HG02943 (cell line): ENCODE data around the gene ARAP1.

Experiments used
- ATAC-seq: cut with Tn5 transposase; IDR thresholded peaks from one replicate; pipeline ENCODE4 v1.9.1; 2021; ENCODE audit warnings: mild to moderate bottlenecking, low read depth, moderate library complexity; ENCODE audit not compliant: unreplicated experiment

Gene ARAP1

DNA sequence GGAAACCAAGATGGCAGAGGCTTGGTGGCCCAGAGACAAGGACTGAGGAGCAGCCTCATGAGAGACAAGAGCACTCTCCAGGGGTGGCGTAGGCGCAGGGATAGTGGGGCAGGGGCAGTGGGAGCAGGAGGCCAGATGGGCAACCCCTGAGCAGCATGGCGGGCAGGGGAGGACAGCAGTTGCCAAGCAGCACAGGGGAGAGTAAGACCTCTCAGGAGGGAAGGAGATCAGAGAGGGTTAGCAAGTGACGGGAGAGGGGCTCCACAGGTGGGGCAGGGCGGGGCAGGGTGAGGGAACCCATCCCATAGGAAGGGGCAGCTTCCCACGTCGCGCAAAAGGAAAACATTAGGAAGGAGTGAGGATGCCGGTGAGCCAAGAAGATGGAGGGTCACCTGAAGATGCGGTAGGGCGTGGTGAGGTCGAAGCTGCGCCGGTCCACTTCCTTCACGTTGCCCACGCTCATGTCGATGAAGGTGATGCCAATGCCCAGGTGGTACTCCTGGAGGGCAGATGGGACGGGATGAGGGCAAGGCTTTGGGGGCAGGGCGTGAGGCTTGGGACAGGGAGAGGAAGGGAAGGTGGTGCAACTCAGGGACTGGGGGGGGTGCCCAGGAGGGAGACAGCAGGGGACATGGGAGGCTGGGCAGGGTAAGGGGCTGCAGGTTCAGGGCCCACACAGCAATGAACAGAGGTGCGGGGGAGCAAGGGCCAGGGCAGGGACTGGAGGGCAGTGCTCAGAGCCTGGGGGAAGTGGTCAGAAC lies 42.5 kb downstream of the ARAP1 start:
- no peak for ATAC-seq

DNA sequence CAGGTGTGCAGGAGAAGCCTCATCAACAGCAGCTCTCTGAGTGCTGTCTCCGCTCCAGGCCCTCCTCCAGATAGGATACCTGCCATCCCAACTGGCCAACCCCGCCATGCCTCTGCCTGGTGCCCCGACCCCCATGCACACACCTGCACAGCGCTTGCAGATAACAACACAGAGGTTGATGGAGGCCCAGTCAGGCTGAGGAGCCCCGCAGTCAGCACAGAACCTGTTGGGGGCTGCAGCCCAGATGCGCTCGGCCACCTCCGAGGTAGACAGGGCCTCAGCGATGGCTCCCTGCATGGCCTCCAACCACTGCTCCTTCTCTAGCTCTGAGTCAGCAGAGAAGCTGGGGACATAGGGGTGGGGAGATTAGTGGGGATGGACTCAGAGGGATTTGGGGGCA lies 45.2 kb downstream of the ARAP1 start:
- no peak for ATAC-seq

GRCh38 chr11:72706579-72706978 lies 45.6 kb downstream of the ARAP1 start:
- ATAC-seq: no peak

DNA sequence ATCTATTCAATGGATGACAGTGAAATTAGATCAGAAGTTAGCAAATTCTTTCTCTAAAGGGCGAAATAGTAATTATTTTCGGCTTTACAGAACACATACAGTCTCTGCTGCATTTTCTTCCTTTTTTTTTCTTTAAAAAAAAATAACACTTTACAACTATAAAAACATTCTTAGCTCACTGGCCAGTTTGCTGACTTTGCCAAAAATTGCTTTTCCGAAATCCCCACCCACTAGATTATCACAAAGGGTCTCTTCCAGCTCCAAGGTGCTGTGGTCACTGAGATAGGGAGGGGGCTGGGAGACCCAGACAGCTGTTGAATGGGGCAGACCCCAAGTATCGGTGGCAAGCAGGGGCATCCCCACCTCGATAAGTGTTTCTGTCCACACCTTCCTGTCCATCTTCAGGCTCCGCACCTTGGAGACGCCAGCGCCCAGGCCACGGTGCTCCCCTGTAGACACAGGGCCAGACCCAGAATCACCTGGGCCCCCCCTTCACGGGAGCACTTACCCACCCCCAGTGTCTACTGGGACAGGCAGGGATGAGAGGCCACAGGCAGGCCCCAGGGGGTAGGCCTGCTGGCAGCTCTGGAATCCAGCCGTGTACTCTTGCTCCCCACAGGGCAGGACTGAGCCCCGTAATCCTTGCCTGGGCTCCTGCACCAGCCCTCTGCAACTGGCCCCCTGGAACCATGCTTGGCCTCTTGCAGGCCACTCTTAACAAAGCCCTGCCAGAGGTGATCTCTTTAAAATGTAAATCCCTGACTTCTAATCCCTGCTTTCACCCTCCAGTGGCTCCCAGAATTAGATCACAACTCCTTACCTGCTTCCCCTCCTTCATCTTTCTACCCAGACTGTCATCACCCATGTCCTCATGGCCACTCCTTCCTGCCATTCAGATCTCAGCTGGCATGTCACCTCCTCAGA lies 46.5 kb downstream of the ARAP1 start:
- no peak for ATAC-seq

DNA sequence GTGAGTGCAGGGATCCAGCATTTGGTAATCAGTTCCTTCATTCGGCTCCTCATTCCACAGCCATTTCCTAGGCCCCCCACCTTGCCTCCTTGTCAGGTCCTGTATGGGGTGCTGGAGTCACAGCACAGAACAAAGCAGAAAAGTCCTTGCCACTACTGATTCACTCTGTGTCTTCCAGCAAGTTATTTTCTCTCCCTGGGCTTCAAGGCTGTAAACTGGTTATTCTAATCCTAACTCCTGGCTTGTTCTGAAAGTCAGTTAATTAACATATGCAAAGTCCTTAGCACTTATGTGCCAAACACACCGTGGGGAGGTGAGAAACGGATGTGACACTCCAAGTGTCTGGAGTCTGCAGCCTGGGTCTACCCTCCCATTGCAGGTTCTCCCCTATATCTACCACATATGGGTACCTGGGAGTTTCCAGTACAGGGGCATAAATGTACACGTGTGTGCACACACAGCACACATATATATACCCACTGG lies 47.4 kb downstream of the ARAP1 start:
- no peak for ATAC-seq

DNA sequence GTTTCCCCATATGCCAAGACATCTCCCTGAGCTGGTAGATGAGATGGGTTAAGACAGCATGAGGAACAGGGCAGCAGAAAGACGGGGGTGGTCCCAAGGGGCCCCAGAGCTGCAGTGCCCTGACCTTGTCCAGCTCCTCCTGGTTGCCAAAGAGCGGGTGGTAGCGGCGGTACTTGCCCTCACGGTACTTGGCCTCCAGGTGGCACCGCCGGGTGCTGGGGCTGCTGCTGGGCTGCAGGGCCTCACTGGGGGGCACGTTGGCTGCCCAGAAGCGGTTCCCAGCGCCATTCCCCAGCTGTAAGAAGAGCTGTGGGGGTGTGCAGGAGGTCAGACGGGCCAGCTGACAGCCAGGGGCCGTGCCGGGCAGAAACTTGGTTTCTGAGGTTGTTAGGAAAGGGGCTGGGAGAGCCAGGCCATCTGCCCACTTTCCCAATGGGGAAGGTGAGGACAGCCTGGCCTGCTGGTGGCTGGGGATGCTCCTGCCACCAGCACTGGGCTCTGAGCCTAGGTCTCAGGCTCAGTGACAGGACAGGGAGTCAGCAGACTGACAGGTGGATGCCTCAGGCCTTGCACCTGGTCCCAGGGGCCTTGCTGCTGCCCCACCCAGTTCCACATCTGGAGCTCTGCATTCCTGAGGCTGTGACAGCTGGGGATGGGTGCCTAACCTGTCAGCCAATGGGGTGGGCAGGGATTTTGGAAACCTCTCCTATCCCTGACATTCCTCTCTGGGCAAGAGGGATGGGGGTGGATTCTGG lies 48.0 kb downstream of the ARAP1 start:
- ATAC-seq: no peak

GRCh38 chr11:72703267-72704008 lies 48.8 kb downstream of the ARAP1 start:
- ATAC-seq: no peak

DNA sequence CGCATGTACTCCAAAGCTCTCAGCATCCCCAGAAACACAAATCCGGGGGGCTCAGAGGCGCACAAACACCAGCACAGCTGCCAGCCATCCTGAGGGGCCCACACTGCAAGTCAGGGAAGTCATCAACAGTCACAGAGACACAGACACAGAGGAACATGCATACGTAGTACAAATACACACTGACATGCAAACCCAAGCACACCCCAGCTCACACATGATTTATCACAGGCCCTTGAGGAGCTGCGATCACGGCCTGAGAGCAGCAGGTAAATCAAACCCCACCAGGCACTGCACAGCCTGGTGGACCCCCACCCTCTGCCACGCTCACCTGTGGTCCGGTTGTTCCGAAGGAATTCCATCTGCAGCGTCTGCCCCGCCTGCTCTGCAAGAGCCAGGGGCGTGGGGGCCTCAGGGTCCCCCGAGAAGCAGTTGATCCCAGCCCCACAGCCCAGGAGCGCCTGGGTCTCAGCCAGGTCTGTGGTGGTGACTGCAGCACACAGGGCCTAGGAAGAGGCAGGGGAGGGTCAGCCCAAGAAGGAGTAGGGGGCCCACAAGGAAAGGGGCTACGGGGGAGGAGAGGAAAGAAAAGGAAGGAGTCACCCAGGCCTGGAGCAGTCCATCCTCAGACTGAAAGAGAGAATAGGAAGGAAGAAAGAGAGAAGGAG lies 49.5 kb downstream of the ARAP1 start:
- no peak for ATAC-seq

GRCh38 chr11:72702096-72702495 lies 50.1 kb downstream of the ARAP1 start:
- ATAC-seq: no peak

DNA sequence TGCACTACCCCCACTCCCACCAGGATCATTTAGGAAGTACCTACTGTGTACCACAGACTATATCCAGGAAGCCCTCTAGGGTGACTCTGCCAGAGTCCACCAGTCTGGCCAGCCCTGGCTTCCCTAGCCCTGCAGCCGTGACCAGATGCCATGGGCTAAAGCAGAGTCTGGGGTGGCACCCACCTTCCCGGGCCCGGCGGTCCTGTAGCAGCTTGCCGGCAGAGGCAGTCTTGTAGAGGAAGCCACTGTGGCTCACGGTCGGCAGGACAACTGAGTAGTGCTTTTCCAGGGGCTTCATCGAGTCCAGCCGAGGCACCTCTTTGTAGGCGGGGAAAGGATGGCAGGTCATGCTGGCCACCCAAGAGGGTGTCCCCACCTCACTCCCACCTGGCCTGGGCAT lies 50.7 kb downstream of the ARAP1 start:
- no peak for ATAC-seq

DNA sequence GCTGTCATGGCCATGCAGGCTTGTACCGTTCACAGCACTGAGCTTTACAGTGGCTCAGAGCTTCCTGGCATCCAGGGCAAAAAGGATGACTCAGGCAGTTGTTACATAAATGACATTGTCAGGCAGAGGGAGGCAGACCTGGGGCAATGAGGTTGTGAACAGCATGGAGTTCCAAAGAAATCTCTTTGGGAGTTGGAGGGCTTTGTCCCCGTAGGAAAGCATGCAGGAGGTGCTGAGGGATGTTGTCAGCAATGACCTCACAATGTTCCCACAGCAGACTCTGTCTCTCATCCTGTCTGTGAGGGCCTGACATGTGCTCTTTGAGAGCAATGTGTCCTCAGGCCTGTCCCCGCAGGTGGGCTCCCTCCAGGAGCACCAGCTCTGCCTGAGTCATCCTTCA lies 52.1 kb downstream of the ARAP1 start:
- ATAC-seq: no peak

- ATAC-seq: no peak
Measured at GRCh38 chr11:72697814-72698213, 54.4 kb downstream of the ARAP1 start.

DNA sequence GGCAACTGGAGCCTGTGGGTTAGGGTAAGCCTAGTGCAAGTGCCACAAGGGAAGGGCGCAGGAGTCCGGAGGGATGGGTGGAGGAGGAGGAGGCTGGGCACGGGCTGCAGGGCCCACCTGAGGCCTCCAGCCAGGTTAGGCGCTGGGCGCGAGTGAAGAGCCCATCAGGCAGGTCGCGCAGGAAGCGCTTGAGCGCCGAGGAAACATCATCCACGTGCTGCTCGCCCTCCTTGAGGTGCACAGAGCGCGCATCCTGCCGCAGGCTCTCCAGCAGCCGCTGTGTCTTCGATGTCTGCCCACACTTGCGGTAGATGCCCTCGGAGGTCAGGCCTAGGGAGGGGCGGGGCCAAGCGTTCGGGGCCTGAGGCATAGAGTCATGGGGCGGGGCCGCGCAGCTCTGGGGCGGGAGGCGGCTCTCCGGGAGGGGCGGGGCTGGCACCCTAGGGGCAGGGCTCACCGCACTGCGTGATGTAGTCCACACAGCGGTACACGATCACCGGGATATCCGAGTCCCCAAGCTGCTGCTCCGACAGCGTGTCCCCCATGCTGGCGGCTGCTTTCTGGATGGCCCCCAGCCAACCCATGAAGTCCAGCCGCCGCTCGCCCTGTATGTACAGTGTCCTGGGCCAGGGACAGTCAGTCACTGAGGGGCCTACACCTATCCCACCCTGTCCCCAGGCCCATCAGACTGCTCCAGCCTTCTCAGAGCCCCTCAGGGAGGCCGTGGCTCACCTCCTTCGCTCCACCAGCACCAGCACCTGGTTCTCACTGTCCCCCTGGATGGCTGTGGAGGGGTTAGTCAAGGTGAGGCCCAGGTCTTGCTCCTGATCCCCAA lies 55.1 kb downstream of the ARAP1 start:
- no peak for ATAC-seq

GRCh38 chr11:72695354-72695753 lies 56.9 kb downstream of the ARAP1 start:
- no peak for ATAC-seq

- no peak for ATAC-seq
Measured at GRCh38 chr11:72693271-72693968, 58.8 kb downstream of the ARAP1 start.

DNA sequence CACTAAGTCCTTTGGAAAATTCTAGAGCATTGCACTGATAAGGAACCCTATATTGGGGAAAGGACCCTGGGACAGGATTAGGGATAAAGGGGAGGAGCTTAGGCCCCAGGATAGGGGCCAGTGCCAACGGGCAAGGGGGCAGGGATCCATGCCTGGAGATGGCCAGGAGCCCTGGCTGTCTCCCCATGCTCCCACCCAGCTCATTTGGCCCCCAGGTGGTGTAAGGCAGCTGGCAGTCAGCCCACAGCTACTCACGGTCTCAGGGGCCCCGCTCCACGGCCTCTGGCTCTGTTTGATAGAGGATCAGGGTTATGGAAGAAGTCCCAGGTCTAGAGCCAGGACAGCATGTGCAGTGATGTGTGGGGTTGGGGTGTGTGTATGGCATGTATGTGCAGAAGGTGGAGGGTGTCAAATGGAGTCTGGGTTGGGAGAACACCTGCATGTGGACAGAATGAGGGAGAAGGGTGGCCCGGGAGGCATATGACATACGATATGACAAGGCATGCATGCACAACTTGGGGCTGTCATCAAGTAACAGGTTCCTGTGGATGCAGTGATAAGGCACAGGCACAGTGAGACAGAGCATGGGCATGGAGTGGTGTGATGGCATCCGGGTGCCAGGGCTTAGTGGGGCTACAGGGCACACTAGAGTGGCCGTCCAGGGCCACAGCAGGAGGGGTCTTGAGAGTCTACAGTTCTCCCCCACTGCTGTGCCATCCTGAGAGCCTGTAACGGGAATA lies 59.5 kb downstream of the ARAP1 start:
- ATAC-seq: no peak

GRCh38 chr11:72690166-72690565 lies 62.0 kb downstream of the ARAP1 start:
- ATAC-seq: no peak

DNA sequence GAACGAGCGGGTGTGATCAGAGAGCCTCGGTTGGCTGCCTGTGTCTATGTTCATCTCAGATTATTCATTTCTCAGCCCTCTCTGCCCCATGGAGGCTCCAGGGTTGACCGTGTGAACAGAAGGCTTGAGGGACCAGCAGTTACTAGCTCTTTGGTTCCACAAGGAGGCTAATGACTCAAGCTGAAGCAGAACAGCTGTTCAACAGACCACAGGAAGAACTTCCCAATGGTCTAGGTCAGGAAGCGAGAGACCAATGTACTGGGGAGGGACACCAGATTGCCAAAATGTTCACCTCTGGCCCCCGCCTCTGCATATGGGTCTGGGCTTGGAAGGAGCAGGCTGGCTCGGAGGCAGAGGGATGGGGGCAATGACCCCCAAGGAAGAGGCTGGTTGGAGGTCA lies 63.3 kb downstream of the ARAP1 start:
- no peak for ATAC-seq
